H1 (cell line): ENCODE data around the gene LSM11. TPM values are rescaled to one million over a fixed set of nuclear protein-coding genes. Genes with fewer than 3 reads are reported as not detected.

Source experiments
- CTCF ChIA-PET: fragments of 300-600 bp; sonication (Branson Sonifier 250); formaldehyde crosslinking; loops from one replicate; lab custom pipeline; 2021; ENCODE audit not compliant: partially characterized antibody; lab: Charles Lee
- POLR2A ChIA-PET: fragments of 300-600 bp; sonication (Branson Sonifier 250); formaldehyde crosslinking; loops from one replicate; lab custom pipeline; 2021; ENCODE audit warnings: inconsistent platforms; ENCODE audit not compliant: partially characterized antibody; lab: Charles Lee
- DNase-seq, 2 experiments: peaks; one replicate each; pipeline versions ENCODE4 v3.0.0 to v3.0.0-alpha.2; 2010 to 2022; ENCODE audit warnings: low spot score in 2 of 2, low read depth in 1 of 2, mixed read lengths in 1 of 2
- FAIRE-seq: peaks from 2 replicates; lab custom pipeline; 2011; peaks lifted over from hg19 to GRCh38; lab: Jason Lieb, UNC
- H2AFZ ChIP-seq: 2 replicates; pipeline ENCODE4 v1.8.1; 2012; ENCODE audit warnings: low read length, inconsistent platforms
- H2AK5ac ChIP-seq: 2 replicates; pipeline ENCODE4 v1.6.1; 2013; ENCODE audit warnings: low read depth, low read length
- H2BK120ac ChIP-seq: replicated peaks from 2 replicates; pipeline ENCODE3; 2013; ENCODE audit warnings: low read depth, low read length, inconsistent platforms
- H2BK12ac ChIP-seq: 2 replicates; pipeline ENCODE4 v1.6.1; 2013; ENCODE audit warnings: low read depth, low read length
- H2BK15ac ChIP-seq: 2 replicates; pipeline ENCODE4 v1.6.1; 2013; ENCODE audit warnings: low read length
- H2BK20ac ChIP-seq: 2 replicates; pipeline ENCODE4 v1.6.1; 2013; ENCODE audit warnings: low read length
- H2BK5ac ChIP-seq: 2 replicates; pipeline ENCODE4 v1.6.1; 2013; ENCODE audit warnings: low read depth, low read length
- H3K14ac ChIP-seq: 2 replicates; pipeline ENCODE4 v1.6.1; 2013; ENCODE audit warnings: inconsistent platforms; ENCODE audit not compliant: insufficient read length
- H3K18ac ChIP-seq: 2 replicates; pipeline ENCODE4 v1.6.1; 2013; ENCODE audit warnings: low read length; ENCODE audit errors: extremely low read depth
- H3K23ac ChIP-seq: 2 replicates; pipeline ENCODE4 v1.6.1; 2013; ENCODE audit warnings: inconsistent platforms; ENCODE audit not compliant: insufficient read length
- H3K23me2 ChIP-seq: 2 replicates; pipeline ENCODE4 v1.6.1; 2013; ENCODE audit warnings: low read depth, low read length
- H3K27ac ChIP-seq: 2 replicates; pipeline ENCODE4 v1.6.1; 2011; ENCODE audit warnings: low read depth, low read length, inconsistent platforms
- H3K27me3 ChIP-seq, 4 experiments: replicated peaks in 1 of 4; 1 replicate in 1 of 4; 2 replicates in 3 of 4; pipeline versions ENCODE4 v1.6.1 to v1.8.1; 2011 to 2013; ENCODE audit warnings: low read length in 3 of 4, mild to moderate bottlenecking in 3 of 4, inconsistent platforms in 2 of 4, mixed read lengths in 2 of 4, moderate library complexity in 1 of 4; ENCODE audit not compliant: control insufficient read depth in 3 of 4, insufficient read depth in 3 of 4; ENCODE audit errors: extremely low read depth in 1 of 4
- H3K36me3 ChIP-seq, 4 experiments: 2 replicates each; pipeline versions ENCODE4 v1.6.1 to v1.8.1; 2011 to 2013; ENCODE audit warnings: mild to moderate bottlenecking in 4 of 4, low read length in 3 of 4, moderate library complexity in 2 of 4, control low read depth in 1 of 4, inconsistent platforms in 1 of 4; ENCODE audit not compliant: insufficient read depth in 4 of 4, control insufficient read depth in 2 of 4
- H3K4ac ChIP-seq: replicated peaks from 2 replicates; pipeline ENCODE3; 2013; ENCODE audit warnings: low read length, low read depth, mixed read lengths, inconsistent platforms; ENCODE audit not compliant: insufficient read length
- H3K4me1 ChIP-seq, 4 experiments: replicated peaks in 1 of 4; 1 replicate in 1 of 4; 2 replicates in 3 of 4; pipeline versions ENCODE4 v1.6.1 to v1.8.1; 2011 to 2013; ENCODE audit warnings: low read length in 3 of 4, inconsistent platforms in 2 of 4, mixed read lengths in 1 of 4; ENCODE audit not compliant: insufficient read depth in 4 of 4, control insufficient read depth in 3 of 4
- H3K4me2 ChIP-seq, 2 experiments: 2 replicates each; pipeline versions ENCODE4 v1.6.1 to v1.8.1; 2011 to 2013; ENCODE audit warnings: low read depth in 2 of 2, low read length in 2 of 2, control low read depth in 1 of 2, inconsistent platforms in 1 of 2, mild to moderate bottlenecking in 1 of 2; ENCODE audit not compliant: insufficient read depth in 1 of 2
- H3K4me3 ChIP-seq, 4 experiments: fragments of 200-600, 300-600 bp in 1 of 4; sonication (generic), shearing (Covaris generic), sonication (Bioruptor Twin) in 1 of 4; 2 replicates each; pipeline versions ENCODE4 v1.5.1 to v1.8.1; 2011 to 2016; ENCODE audit warnings: low read length in 4 of 4, low read depth in 3 of 4, control low read depth in 2 of 4, inconsistent platforms in 2 of 4, mild to moderate bottlenecking in 2 of 4, mixed read lengths in 1 of 4, moderate library complexity in 1 of 4; ENCODE audit not compliant: insufficient read depth in 2 of 4; ENCODE audit errors: extremely low read depth in 1 of 4
- H3K56ac ChIP-seq: replicated peaks from 2 replicates; pipeline ENCODE3; 2013; ENCODE audit warnings: low read depth, mild to moderate bottlenecking, mixed read lengths, low read length, inconsistent platforms; ENCODE audit not compliant: insufficient read length
- H3K79me1 ChIP-seq: 2 replicates; pipeline ENCODE4 v1.6.1; 2013; ENCODE audit warnings: low read depth, low read length, control low read depth
- H3K79me2 ChIP-seq, 2 experiments: 2 replicates each; pipeline versions ENCODE4 v1.6.1 to v1.8.1; 2012 to 2013; ENCODE audit warnings: low read length in 2 of 2, mild to moderate bottlenecking in 2 of 2, inconsistent platforms in 1 of 2; ENCODE audit not compliant: insufficient read depth in 2 of 2, control insufficient read depth in 1 of 2
- H3K9ac ChIP-seq, 4 experiments: replicated peaks in 1 of 4; 1 replicate in 1 of 4; 2 replicates in 3 of 4; pipeline versions ENCODE4 v1.6.1 to v1.8.1; 2011 to 2013; ENCODE audit warnings: low read depth in 3 of 4, low read length in 3 of 4, control low read depth in 2 of 4, mild to moderate bottlenecking in 2 of 4, moderate library complexity in 2 of 4, inconsistent platforms in 1 of 4; ENCODE audit errors: extremely low read depth in 1 of 4
- H3K9me3 ChIP-seq, 2 experiments: 2 replicates each; pipeline versions ENCODE4 v1.6.1 to v1.8.1; 2012 to 2013; ENCODE audit warnings: mild to moderate bottlenecking in 2 of 2, moderate library complexity in 2 of 2, control low read depth in 1 of 2, inconsistent platforms in 1 of 2, low read depth in 1 of 2, low read length in 1 of 2, mixed read lengths in 1 of 2; ENCODE audit not compliant: insufficient read depth in 2 of 2
- H4K20me1 ChIP-seq, 2 experiments: replicated peaks in 1 of 2; 2 replicates each; pipeline versions ENCODE3 to v1.8.1; 2011 to 2013; ENCODE audit warnings: inconsistent platforms in 2 of 2, low read length in 2 of 2, mild to moderate bottlenecking in 1 of 2; ENCODE audit not compliant: insufficient read depth in 2 of 2, control insufficient read depth in 1 of 2
- H4K5ac ChIP-seq: 2 replicates; pipeline ENCODE4 v1.6.1; 2013; ENCODE audit warnings: low read length, low read depth, mixed read lengths, inconsistent platforms; ENCODE audit not compliant: insufficient read length
- H4K8ac ChIP-seq: 2 replicates; pipeline ENCODE4 v1.8.0; 2013; ENCODE audit warnings: mild to moderate bottlenecking, moderate library complexity, low read length, inconsistent platforms; ENCODE audit not compliant: insufficient read depth; ENCODE audit errors: extremely low read depth
- H4K91ac ChIP-seq: replicated peaks from 2 replicates; pipeline ENCODE3; 2013; ENCODE audit warnings: low read length, mixed read lengths, inconsistent platforms; ENCODE audit not compliant: insufficient read length
- BACH1 ChIP-seq: IDR thresholded peaks from 2 replicates; pipeline ENCODE4 v1.6.1; 2012; ENCODE audit warnings: low read length, improper control_type of control experiment
- CEBPB ChIP-seq: IDR thresholded peaks from 2 replicates; pipeline ENCODE4 v1.6.1; 2012; ENCODE audit warnings: low read depth, low read length
- CTBP2 ChIP-seq: IDR thresholded peaks from 2 replicates; pipeline ENCODE4 v1.7.0; 2011; ENCODE audit warnings: borderline replicate concordance, mild to moderate bottlenecking, moderate library complexity, mixed read lengths, low read length; ENCODE audit not compliant: insufficient read depth, insufficient read length
- EGR1 ChIP-seq: IDR thresholded peaks from 2 replicates; pipeline ENCODE4 v1.6.1; 2011; ENCODE audit warnings: low read depth, low read length, borderline replicate concordance
- EP300 ChIP-seq, 2 experiments: IDR thresholded peaks; 1 replicate in 1 of 2; 2 replicates in 1 of 2; pipeline ENCODE4 v1.6.1; 2011 to 2012; ENCODE audit warnings: low read depth in 2 of 2, low read length in 2 of 2, mild to moderate bottlenecking in 2 of 2, borderline replicate concordance in 1 of 2, inconsistent platforms in 1 of 2, moderate library complexity in 1 of 2
- HDAC6 ChIP-seq: IDR thresholded peaks from one replicate; pipeline ENCODE4 v1.7.1; 2012; ENCODE audit warnings: low read depth, mild to moderate bottlenecking, inconsistent platforms, low read length, moderate library complexity
- JUND ChIP-seq: IDR thresholded peaks from 2 replicates; pipeline ENCODE4 v1.6.1; 2011; ENCODE audit warnings: mild to moderate bottlenecking, improper control_type of control experiment, low read length
- NANOG ChIP-seq: IDR thresholded peaks from 2 replicates; pipeline ENCODE4 v1.6.1; 2011; ENCODE audit warnings: low read length, low read depth, mild to moderate bottlenecking, inconsistent platforms; ENCODE audit not compliant: insufficient read depth, poor library complexity, severe bottlenecking
- POLR2A ChIP-seq, 2 experiments: IDR thresholded peaks; 1 replicate in 1 of 2; 2 replicates in 1 of 2; pipeline ENCODE4 v1.6.1; 2011; ENCODE audit warnings: low read depth in 2 of 2, low read length in 2 of 2, mild to moderate bottlenecking in 2 of 2; ENCODE audit errors: control extremely low read depth in 1 of 2
- TBP ChIP-seq: IDR thresholded peaks from 2 replicates; pipeline ENCODE4 v1.6.1; 2011; ENCODE audit warnings: low read depth, low read length, improper control_type of control experiment
- WGBS, 2 experiments: shearing (Covaris generic) in 1 of 2; methylation state at CpG; one replicate each; pipeline versions ENCODE4 v1.1.6 to v1.1.7; 2013 to 2015; ENCODE audit warnings: low lambda C conversion rate in 2 of 2, mixed read lengths in 2 of 2, inconsistent platforms in 1 of 2, low coverage in 1 of 2, missing lambda C conversion rate in 1 of 2; ENCODE audit not compliant: insufficient replicate concordance in 2 of 2, insufficient coverage in 1 of 2, insufficient read length in 1 of 2; ENCODE audit errors: extremely low coverage in 1 of 2, missing lambda C conversion rate in 1 of 2; 5-methylcytosine and 5-hydroxymethylcytosine counted together
- polyA plus RNA-seq, 7 experiments: library from polyadenylated mRNA; depleted of rRNA in 3 of 7; stranded (reverse) in 5 of 7; unstranded in 2 of 7; fragments of >200 nt in 5 of 7; fragments of 200-250 nt in 2 of 7; gene quantifications; 1 replicate in 5 of 7; 2 replicates in 1 of 7; 4 replicates in 1 of 7; pipeline versions ENCODE4 v1.2.1 to v1.2.3, GENCODE V29; 2011 to 2013; ENCODE audit warnings: missing spikeins in 2 of 7, mixed read lengths in 2 of 7
- total RNA-seq: library from RNA; stranded (reverse); fragmentation: NEBNext Ultra II Directional; extraction: Animal tissue kit (Norgen Biotek cat#: 25700); gene quantifications from 2 replicates; pipeline ENCODE4 v1.2.1, GENCODE V29; 2021
- TF ChIP-seq, protein P1 (sequence below): IDR thresholded peaks from 2 replicates; pipeline ENCODE4 v1.6.1; 2011; ENCODE audit warnings: low read depth, mild to moderate bottlenecking, low read length; ENCODE audit not compliant: insufficient read depth

The LSM11 gene
- total and polyA plus RNA-seq, 2 of the 8 experiments (the other 6 are each of a cell fraction or from before 2014, with no cell fraction given), result 1.8 to 3.9 TPM

- no peak overlapping the region for H2BK20ac ChIP-seq
- H2BK15ac ChIP-seq, result no peak overlapping the region
- peaks cover 0 to 7% (median 0%) of the 10 kb centered on the region in 4 experiments; a peak in 3 of 7 replicates for H3K4me1 ChIP-seq
- H2BK5ac ChIP-seq, result no peak overlapping the region
- 82% methylated on average over 6 of the region's 6 CpGs; no CpG with 5 or more reads in 1 of the 2 experiments for WGBS, 2 experiments
- H3K18ac ChIP-seq, result no peak overlapping the region
- H3K4me2 ChIP-seq, result no peak overlapping the region
- no peaks in the 10 kb centered on the region for H4K20me1 ChIP-seq
- H2AK5ac ChIP-seq, result no peak overlapping the region
- no peak overlapping the region for H4K5ac ChIP-seq
- CTCF ChIA-PET, result interaction anchor here (0.5 to 2.5 kb wide), 8 partner anchors 9 to 362 kb away, joined by 3 to 11 read pairs (median 4); no protein-coding TSS in a partner anchor
- H3K9ac ChIP-seq, result no peak overlapping the region
- H3K27me3 ChIP-seq, result peaks cover 0 to 13% (median 7%) of the 10 kb centered on the region in 4 experiments; a peak in 5 of 7 replicates
- no peak overlapping the region for H3K14ac ChIP-seq
- POLR2A ChIA-PET, result interaction anchor here (1.2 kb wide), 1 partner anchor 78 kb away, joined by 3 read pairs; no protein-coding TSS in a partner anchor
- no peak overlapping the region for H3K27ac ChIP-seq
- H3K23me2 ChIP-seq, result peaks cover 6% of the 10 kb centered on the region; the same call in 1 of the 2 replicates
- H4K91ac ChIP-seq, result no peak overlapping the region
- no peaks in the 10 kb centered on the region for H3K36me3 ChIP-seq
- no peak overlapping the region for H2AFZ ChIP-seq
- no peaks in the 10 kb centered on the region for H3K9me3 ChIP-seq
- FAIRE-seq (no peak), DNase-seq (no peak)
- H4K8ac ChIP-seq, result no peak overlapping the region
- H2BK12ac ChIP-seq, result no peak overlapping the region
- no peaks in the 10 kb centered on the region for H3K79me2 ChIP-seq
- no peak overlapping the region for H3K23ac ChIP-seq
- no peak for TF ChIP-seq CEBPB
- TF ChIP-seq CTBP2, result no peak
- TF ChIP-seq POLR2A (IDR thresholded peaks at IDR 0.05; ENCODE audit: control extremely low read depth in 1 of 2, low read depth in 2 of 2, low read length in 2 of 2), result no peak
- TF ChIP-seq JUND, result no peak
- TF ChIP-seq EGR1, result no peak
- no peak for TF ChIP-seq TBP
- TF ChIP-seq, protein P1, sequence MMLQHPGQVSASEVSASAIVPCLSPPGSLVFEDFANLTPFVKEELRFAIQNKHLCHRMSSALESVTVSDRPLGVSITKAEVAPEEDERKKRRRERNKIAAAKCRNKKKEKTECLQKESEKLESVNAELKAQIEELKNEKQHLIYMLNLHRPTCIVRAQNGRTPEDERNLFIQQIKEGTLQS, result no peak
- no peak for TF ChIP-seq EP300 (IDR thresholded peaks at IDR 0.05; ENCODE audit: borderline replicate concordance in 1 of 2, low read depth in 2 of 2, low read length in 2 of 2)
- TF ChIP-seq BACH1, result no peak
- TF ChIP-seq HDAC6, result no peak
- TF ChIP-seq NANOG, result no peak
- no peak overlapping the region for H3K4me3 ChIP-seq
- H3K56ac ChIP-seq, result no peak overlapping the region
- H3K79me1 ChIP-seq, result no peaks in the 10 kb centered on the region
- no peak overlapping the region for H3K4ac ChIP-seq
- no peak overlapping the region for H2BK120ac ChIP-seq
Observed at GRCh38 chr5:157747173-157747740, 3.7 kb downstream of the LSM11 start.
